ENCODE data around the gene SART1.

- TF ChIP-seq CTCF (IDR thresholded peaks at IDR 0.05; ENCODE audit: insufficient read depth, low read length, poor library complexity, severe bottlenecking) (no peak), EZH2phosphoT487 (conservative IDR thresholded peaks at IDR 0.05; ENCODE audit: low read length) (no peak)
These were observed 10.6 kb downstream of the SART1 start for GRCh38 chr11:65972116-65972515.
